COLO668 (cell line): Measurements from ENCODE around the gene MYO3B.

Source experiments
- DNase-seq: peaks from one replicate; lab custom pipeline; 2025; ENCODE audit not compliant: unreplicated experiment; lab: John Stamatoyannopoulos, UW

The MYO3B gene

DNA sequence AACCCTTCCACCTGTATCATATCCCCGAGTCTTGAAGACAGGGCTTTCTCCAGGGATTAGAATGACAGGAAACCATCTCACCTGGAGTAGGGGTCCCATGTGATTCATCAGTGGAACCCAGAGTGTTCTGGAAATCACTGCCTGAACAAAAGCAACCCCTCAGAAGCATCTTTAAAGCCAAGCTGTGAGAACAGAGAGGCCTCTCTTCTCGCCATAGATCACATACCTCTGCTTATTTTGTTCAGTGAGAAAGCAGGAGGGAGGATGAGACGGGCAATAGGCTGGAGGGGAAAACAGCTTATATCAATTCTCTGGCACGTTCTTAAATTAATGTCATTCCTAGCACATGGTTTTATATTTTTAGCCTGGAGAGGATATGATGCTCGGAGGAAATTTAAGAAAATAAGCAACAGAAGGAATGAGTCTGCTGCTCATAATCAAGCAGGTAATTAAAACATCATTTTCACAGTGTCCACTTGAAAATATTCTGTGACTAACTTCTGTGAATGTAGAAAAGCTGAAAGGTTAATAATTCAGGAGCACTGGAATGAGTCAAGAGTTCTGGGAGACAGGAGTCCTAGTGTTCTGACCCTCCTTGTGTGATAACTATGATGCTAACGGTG, 323.6 kb downstream of the MYO3B start:
- no peak for DNase-seq

DNA sequence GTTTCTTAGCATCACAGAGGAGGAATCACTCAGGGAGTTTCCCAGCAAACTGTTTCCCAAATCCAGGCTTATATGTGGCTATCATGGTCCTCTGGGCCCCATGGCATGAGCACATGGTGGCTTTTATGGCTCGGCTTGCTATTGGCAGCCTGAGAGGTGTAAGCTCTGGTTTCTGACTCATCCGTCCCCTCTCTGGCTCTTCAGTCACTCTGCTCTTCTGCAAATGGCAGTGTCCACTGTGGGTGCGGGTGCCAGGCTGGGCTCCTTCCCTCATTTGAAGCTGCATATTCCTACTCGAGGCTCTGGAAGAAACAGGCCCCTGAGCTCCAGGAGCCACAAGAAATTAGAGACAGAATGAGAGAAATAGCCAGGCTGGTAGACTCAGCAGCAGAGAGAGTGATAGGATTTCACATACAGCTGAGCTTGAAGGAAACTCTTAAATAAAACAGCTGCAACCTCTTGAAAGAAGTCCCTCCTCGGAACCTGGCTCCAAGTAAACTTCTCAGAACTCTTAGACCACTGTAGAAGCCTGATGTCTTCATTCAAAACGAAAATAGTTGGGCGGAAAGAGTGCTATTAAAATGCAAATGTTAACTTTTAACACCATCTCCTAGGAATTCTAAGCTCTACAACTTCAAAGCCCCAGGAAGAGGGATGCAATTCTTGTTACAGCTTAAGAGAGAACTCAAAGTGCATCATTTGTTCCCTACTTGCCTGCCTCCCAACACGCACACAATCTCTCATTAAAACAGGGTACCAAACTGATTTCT, 324.6 kb downstream of the MYO3B start:
- no peak for DNase-seq

DNA sequence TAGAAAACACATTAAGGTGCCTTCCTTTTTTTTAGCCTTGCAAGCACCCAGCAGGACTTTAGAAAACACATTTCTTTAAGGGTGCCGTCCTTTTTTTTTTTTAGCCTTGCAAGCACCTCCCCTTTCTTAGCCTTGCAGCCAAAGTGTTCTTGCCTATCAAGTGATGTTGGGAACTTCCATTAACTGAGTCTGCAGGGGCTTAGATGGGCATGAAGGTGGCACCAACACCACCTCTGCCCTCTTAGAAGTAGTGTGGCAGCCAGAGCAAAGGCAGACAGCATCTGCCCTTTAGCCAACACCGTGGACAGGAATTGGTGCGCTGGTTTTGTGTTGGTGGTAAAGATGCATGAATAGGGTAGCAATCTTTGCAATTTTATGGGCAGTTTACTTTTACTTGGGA, 325.6 kb downstream of the MYO3B start:
- no peak for DNase-seq

DNA sequence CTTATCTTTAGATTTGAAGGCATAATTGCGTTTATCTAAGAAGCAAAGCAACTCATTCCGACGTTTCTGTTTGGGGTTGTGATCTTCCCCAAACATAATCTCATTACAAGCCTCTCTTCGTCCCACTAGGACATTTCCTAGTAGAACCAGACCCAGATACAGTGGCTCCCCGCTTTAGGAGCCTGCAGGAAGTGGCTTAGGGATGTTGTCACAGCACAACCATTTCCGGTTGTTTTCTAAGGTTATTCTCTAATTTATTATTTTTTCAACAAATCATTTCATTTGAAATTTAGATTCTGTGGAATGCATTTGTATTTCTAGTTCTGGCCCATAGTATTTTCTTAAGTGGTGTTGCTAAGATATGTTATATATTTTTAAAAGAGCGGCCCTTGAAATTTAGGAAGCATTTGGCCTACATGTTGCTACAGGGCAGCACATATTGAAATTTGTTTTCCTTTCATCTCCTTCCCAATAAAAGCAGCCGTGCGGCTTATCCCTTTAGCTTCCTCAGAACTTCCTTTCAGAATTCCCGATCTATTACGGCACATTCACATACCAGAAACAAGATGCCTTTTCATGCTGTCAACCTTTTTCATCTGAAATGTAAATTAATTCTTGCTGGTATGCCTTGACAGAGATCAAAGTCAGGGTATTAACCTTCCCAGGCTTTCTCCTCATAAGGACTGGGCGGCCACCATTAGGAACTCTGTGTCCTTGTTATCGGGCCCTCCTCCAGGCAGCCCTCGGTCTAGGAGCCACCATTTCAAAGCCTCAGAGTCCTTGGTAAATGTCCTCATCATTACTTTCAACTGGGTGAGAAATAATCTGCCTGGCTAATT, 326.2 kb downstream of the MYO3B start:
- DNase-seq, result no peak

DNA sequence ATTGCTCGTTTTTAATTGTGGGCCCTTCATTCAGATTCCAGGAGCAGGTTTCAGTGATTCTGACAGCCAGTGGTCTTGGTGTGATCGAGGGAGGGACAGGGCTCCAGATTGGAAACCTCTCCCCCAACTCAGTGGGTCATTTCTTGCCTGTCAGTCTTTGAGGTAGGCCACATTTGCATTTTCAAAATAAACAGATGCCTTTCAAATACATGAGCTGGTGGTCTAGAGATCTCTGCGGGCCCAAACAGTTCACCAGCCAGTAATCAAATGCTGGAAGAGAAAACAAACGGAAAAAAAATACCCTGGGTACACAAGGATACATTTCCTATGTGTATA, 326.8 kb downstream of the MYO3B start:
- DNase-seq, result no peak

DNA sequence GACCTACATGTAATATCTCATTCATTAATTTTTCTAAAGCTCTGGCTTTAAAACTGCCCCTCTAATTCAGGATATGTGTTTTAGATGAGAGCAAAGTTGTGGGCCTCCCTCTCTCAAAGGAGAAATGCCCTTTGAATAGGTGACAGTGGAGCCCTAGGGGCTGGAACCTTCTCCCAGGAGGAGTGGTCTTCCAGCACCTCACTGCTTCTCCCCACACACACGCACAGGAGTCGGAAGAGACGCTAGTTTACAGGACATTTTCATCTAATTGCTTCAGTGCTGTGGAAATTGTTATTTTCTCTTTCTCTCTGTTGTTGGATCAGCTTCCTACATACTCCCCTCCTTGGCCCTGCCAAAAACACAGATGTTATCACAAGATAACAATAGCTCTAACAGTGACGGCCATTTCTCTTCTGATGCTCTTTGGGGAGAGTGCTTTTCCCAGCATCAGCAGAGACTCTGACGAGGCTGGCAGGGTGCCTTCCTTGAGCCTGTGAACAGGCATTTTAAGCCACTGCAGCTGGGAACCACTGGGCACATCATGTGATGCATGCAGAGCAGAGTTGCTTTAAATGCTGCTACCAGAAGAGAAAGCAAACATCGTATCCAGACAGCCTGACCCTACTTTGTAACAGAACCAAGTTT, 327.8 kb downstream of the MYO3B start:
- DNase-seq, result no peak

DNA sequence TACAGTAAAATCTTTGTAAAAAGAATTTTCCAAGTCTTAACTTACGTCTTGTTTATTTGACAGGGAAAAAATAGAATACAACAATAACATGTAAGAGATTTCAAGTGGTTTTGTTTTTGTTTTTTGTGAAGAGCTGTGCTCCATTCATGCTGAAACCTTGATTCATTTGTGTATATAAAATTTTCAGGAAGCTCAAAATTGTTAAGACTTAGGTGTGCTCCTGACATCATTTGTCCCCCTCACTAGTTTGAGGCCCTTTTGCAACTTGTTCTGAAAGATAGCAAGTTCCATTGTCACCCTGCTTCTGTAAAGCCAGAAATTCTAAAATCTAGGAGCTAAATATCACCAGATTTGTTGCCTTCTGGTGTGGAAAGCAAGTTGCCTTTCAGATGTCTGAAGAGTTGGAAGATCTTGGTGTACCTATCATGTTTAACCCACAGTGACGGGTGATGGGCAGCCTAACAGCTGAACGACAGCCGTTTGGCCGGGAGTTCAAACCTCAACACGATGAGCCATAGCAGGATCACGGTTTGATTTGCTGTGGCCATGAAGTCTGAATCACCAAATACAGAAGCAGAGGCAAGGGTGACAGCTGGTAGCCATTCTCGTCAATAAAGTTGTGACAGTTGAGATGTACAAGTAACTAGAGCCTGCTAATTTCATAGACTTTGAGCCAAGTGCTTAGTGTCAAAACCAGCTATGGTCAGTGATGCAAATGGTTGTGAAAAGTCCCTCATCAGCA, 331.7 kb downstream of the MYO3B start:
- DNase-seq, result no peak

DNA sequence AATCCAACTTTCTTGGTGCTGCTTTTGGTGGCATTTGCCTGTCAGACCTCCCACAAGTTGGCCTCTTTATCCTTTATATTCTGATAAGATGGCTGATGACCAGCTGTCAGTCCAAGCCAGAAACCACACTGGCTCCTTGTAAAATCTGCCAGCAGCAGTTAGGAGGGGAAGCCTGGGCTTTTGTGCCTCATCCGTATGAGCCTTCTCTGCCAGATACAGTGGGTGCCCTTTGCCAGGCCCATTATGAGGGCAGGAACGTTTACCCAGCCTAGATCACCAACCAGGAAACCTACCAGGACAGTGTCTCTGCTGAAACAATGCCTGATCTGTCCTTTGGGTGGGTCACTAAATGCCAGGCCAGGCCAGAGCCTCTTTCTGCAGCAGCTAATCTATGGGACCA, 334.3 kb downstream of the MYO3B start:
- no peak for DNase-seq

DNA sequence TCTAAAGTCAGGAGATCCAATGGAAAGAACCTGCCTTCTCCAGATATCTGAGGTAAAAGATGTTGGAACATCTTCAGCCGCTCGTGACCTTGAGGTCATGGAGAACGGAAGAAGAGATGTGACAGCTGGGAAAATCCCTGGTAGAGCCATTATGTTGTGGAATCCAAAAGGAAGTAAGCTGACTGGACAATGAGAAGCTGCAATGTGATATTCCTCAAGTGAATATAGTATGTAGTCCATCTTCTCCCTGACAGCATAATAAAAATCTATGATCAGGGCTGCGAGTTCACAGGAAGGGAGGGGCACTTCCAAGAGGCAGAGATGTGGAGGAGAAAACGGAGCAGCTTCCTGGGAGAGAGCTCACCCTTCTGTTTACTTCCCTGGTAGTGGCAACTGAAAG, 336.2 kb downstream of the MYO3B start:
- no peak for DNase-seq

DNA sequence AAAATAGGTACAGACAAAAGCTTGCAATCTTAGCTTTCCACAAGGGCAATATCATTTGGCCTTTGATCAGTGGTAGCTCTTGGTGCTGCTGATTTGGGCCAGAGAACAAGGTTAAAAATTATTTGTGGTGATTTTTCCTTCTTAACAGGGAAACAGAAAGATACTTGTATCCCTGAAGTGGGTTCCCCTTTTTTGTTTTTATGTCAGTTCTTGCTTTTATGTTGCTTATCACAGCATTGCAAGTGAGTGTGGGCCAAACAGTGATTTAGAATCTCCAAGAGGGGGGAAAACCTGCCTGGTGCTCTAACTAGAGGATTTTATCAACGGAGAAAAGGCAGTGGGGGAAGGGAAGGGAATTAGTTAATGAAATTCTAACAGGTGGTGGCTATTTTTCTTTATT, 339.6 kb downstream of the MYO3B start:
- DNase-seq, result no peak

DNA sequence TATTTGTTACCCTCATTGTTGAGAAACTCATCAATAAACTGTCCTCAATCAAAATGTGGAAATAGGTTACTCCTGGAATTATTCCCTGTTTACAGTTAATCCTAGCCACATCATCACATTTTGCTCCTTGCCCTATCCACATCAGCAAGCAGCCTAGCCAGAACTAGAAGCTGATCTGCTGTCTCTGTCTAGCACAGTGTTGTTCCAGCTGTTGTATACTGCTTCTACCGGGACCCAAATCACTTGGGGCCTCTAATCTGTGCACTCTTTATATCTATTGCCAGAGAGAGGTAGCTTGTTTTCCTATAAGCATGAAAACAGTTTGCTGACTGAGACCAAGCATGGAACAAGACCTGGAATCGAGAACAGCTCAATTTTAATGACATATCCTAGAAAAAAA, 341.0 kb downstream of the MYO3B start:
- DNase-seq, result no peak

DNA sequence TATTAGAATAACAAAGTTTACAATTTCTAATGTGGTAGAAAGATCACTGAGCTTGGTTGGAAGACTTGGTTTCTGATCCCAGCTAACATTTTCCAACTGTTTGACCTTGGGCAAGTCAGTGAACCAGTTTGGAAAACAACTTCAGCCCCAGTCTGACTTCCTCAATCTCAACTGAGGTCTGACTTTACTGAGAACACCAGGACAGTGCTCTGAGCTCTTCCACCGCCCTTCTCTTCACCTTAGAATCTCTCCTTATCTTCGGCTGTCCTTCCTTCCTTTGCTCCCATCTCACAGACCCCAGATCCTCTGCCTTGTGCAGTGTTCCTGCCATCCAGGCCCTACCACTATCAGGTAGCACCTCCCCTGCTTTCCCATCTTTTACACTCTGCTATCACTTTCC, 343.4 kb downstream of the MYO3B start:
- no peak for DNase-seq

DNA sequence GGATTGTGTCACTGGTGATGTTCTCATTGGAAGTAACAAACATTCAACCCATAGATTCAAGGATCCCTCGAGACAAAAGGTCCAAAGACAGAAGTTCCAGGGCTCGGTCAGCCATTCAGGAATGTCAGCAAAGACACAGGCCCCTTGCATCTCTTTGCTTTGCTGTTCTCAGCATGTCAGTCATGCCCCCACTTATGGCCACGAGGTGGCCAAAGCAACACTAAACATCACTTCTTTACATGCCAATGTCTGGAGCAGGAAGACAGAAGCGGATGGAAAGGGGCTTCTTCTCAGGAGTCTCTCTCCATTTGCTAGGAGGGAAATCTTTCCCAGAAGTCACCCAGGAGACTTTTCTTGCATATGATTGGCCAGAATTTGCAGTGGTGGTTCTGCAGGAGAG, 345.6 kb downstream of the MYO3B start:
- DNase-seq, result no peak

DNA sequence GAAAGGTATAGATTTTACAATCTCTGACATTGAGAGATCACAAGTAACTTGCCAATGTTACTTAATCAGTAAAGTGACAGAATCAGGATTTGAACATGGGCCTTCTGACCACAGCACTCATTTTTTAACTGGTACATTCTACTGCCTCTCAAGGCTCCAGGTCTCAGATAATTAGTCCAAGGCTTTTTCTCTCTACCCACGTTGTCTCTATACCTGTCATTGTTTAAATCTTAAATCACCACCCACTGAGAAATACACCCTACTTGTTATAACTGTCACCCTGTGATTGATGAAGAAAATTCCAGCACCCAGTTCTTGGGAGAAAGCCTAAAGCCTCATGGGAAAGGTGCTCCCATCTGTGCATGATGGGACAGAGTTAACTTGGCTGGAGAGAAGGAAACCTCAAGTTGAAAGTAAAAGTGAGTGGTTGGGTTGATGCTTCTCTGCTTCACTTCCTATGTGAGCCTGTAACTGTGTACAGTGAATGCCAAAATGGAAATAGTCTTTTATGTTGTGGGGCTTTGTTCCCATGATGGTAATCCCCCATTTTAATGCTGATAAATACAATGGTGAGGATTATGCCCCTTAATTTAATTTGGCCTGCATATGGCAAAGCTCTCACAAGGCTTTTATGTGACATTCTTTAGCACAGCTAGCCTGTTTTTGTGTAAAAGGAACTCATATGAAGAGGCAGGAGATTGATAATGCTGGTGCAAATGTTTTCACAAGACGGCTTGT, 347.1 kb downstream of the MYO3B start:
- no peak for DNase-seq

DNA sequence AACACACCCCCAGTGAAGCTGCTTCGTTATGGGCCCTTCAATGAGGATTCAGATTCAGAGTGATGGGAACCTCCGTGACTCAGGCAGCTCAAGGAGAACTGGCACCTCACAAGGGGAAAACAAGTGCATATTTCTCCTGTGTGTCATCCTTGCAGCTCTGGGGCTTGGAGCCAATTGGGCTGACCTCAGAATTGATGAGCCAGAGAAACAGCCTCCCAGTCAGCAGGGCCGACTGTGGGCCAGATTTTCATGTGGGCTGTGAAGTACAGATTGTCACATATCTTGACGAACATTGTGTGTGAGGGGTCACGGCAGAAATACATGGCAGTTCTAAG, 347.6 kb downstream of the MYO3B start:
- no peak for DNase-seq

DNA sequence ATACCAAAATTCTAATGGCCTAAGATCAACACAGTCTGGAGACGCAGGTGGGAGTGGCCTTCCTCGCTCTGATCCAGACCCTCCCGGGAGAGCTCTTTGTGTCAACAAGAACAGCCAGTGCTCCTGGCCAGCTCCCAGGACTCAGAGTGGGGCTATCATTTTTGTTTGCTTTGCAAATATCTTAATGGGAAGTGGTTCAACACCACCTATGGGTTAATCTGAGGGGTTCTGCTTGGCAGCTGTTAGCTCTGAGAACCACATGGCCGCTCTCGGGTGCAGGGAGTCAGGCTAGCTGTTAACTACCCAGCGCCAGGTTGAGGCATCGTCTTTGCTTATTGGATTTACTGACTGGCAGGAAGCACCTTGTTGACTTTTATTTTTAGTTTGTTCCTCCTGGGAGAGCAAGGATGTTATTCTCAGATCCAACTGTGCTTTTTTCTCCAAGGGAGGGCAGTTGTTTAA, 352.4 kb downstream of the MYO3B start:
- DNase-seq, result peak; percentile 88

DNA sequence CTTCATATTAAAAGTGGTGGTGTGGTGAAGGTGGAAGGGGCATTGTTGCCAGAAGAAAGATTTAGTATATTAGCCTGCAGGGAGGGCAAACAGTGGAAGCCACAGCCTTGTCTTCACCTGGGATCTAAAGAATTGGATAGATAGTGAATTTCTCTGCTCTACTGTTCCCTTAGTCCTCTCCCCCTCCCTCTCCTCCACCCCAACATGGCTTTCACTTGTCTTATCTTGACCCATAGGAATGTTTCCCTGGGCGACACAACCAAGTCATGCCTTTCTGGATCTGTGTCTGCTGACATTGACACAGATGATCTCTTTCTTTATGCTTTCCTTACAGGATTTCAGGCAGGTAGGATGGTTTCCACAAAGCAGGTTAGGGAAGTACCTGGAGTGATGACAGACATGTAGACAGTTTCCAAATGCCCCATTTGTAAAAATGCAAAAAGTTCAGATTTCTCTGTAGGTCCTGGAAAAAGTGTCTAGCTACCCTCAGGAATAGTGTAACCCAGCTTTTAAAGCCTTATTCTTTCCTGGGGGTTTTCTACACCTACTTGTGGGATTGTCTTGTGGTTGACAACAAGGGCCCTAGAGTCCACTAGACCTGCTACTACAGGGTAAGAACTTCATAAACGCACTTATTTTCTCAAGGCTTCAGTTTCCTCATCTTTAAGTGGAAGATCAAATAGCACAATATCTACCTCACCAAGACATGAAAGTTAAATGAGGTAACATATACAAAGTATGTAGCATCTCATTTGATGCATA, 353.0 kb downstream of the MYO3B start:
- DNase-seq, result no peak

DNA sequence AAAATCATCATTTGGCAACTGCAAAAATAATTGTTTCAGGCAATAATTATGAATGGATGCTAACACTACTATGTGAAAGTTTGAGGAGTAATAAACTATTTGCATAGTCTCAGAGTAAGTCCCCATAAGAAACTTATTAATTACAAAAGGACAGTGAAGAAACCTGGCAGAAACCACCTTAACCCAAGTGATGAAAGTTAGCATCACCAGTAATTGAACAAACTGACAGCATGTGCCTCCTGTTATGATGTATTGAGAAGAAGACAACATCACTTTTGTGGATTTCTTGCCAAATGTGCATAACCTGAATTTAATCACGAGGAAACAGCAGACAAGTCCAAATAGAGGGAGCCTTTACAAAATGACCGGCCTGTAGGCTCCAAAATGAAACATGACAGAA, 353.9 kb downstream of the MYO3B start:
- no peak for DNase-seq

DNA sequence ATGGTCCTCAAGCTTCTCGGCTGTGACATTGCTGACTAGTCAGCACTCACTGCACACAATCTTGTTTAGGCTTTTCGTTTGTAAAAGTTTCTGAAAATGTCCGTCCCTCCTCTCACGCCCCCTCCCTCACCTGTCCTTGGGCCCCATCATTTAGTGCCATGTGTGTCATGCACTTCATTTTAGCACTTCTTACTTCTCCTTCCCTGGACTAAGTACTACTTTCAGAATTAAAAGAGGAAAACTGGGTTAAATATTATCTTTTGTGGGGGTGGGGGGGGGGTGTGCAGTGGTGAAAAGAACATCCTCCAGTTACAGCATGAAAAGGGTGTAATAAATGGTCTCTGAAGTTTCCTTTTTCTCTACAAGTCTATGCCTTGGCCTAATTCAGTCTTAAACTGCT, 355.2 kb downstream of the MYO3B start:
- DNase-seq, result no peak

DNA sequence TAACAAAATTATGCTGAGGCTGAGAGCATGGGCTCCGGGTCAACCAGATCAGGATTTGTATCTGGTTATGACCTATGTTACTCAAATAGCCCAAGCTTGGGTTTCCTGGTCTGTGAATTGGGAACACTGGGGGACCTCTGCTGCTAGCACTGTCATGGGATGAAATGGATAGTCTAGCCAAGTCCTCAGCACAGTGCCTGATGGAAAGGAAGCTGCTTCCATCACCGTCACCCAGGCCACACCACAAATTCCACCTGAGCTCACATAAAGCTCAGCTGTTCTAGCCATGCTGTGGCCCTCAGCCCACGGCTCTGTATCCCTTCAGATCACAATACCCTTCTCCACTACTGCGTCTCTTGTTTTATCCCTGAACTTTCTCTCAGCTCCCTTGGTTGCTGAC, 357.6 kb downstream of the MYO3B start:
- no peak for DNase-seq
